Muscle layer of duodenum (tissue), 2 donors: ENCODE data around the gene PCBP3.
"Not testable (repeated sequence)": the region's sequence is repeated elsewhere in the genome, so short reads cannot be mapped to it uniquely, and the experiment has no call there.

Experiments used
- H3K27ac ChIP-seq: one replicate; pipeline ENCODE4 v1.7.0; 2013; ENCODE audit warnings: mild to moderate bottlenecking, low read length
- H3K27me3 ChIP-seq: one replicate; pipeline ENCODE4 v1.7.0; 2013; ENCODE audit warnings: low read depth, mild to moderate bottlenecking, control low read depth, low read length
- H3K36me3 ChIP-seq, 2 donors: one replicate each; pipeline ENCODE4 v1.7.0; 2013; ENCODE audit warnings: low read length in 2 of 2, control low read depth in 1 of 2, mild to moderate bottlenecking in 1 of 2; ENCODE audit not compliant: insufficient read depth in 2 of 2, control insufficient read depth in 1 of 2
- H3K4me1 ChIP-seq, 2 donors: one replicate each; pipeline ENCODE4 v1.7.0; 2013; ENCODE audit warnings: low read length in 2 of 2, mild to moderate bottlenecking in 2 of 2, control low read depth in 1 of 2, moderate library complexity in 1 of 2; ENCODE audit not compliant: insufficient read depth in 2 of 2, control insufficient read depth in 1 of 2
- H3K4me3 ChIP-seq, 2 donors: one replicate each; pipeline ENCODE4 v1.7.0; 2013; ENCODE audit warnings: low read length in 2 of 2, low read depth in 1 of 2, mild to moderate bottlenecking in 1 of 2
- H3K9me3 ChIP-seq, 2 donors: one replicate each; pipeline ENCODE4 v1.7.0; 2013; ENCODE audit warnings: low read length in 2 of 2, control low read depth in 1 of 2, mild to moderate bottlenecking in 1 of 2; ENCODE audit not compliant: control insufficient read depth in 1 of 2
- donor health status: healthy.

PCBP3 gene

GRCh38 chr21:45808663-45809062 is 165.1 kb downstream of the PCBP3 start:
- H3K27ac ChIP-seq, H3K36me3 ChIP-seq, H3K4me1 ChIP-seq, H3K4me3 ChIP-seq, H3K9me3 ChIP-seq, H3K27me3 ChIP-seq: not testable (repeated sequence)

GRCh38 chr21:45809421-45809820 is 165.9 kb downstream of the PCBP3 start:
- Histone ChIP-seq H3K4me1 (no peaks in the 10 kb centered on the region), H3K9me3 (no peaks in the 10 kb centered on the region), H3K36me3 (no peaks in the 10 kb centered on the region), H3K27me3 (no peaks in the 10 kb centered on the region), H3K4me3 (no peak overlapping the region), H3K27ac (no peak overlapping the region)

GRCh38 chr21:45811136-45811535 is 167.6 kb downstream of the PCBP3 start:
- Histone ChIP-seq H3K4me3 (no peak overlapping the region), H3K27me3 (no peaks in the 10 kb centered on the region), H3K36me3 (no peaks in the 10 kb centered on the region), H3K9me3 (no peaks in the 10 kb centered on the region), H3K4me1 (no peaks in the 10 kb centered on the region), H3K27ac (no peak overlapping the region)

GRCh38 chr21:45814210-45814940 is 170.8 kb downstream of the PCBP3 start:
- H3K27ac ChIP-seq, H3K36me3 ChIP-seq, H3K4me3 ChIP-seq, H3K4me1 ChIP-seq, H3K27me3 ChIP-seq, H3K9me3 ChIP-seq: not testable (repeated sequence)

- H3K27me3 ChIP-seq, H3K27ac ChIP-seq, H3K4me1 ChIP-seq, H3K9me3 ChIP-seq, H3K4me3 ChIP-seq, H3K36me3 ChIP-seq: not testable (repeated sequence)
Observed at GRCh38 chr21:45815781-45816180, 172.3 kb downstream of the PCBP3 start.

- Histone ChIP-seq H3K27ac (no peak overlapping the region), H3K9me3 (no peaks in the 10 kb centered on the region), H3K4me1 (peaks cover 4 to 8% of the 10 kb centered on the region in 2 donors), H3K36me3 (no peaks in the 10 kb centered on the region), H3K4me3 (no peak overlapping the region), H3K27me3 (no peaks in the 10 kb centered on the region)
Observed at GRCh38 chr21:45816794-45817193, 173.3 kb downstream of the PCBP3 start.

- peaks cover 4 to 8% of the 10 kb centered on the region in 2 donors for H3K4me1 ChIP-seq
- no peaks in the 10 kb centered on the region for H3K36me3 ChIP-seq
- H3K27ac ChIP-seq: no peak overlapping the region
- H3K9me3 ChIP-seq: no peaks in the 10 kb centered on the region
- no peaks in the 10 kb centered on the region for H3K27me3 ChIP-seq
- H3K4me3 ChIP-seq: no peak overlapping the region
Observed at GRCh38 chr21:45817345-45817744, 173.8 kb downstream of the PCBP3 start.

- no peaks in the 10 kb centered on the region for H3K36me3 ChIP-seq
- no peak overlapping the region for H3K27ac ChIP-seq
- H3K27me3 ChIP-seq: no peaks in the 10 kb centered on the region
- no peaks in the 10 kb centered on the region for H3K9me3 ChIP-seq
- peaks cover 4 to 8% of the 10 kb centered on the region in 2 donors for H3K4me1 ChIP-seq
- no peak overlapping the region for H3K4me3 ChIP-seq
Observed at GRCh38 chr21:45818276-45818903, 174.9 kb downstream of the PCBP3 start.

GRCh38 chr21:45818904-45819285 is 175.4 kb downstream of the PCBP3 start:
- Histone ChIP-seq H3K4me1 (peaks cover 4 to 8% of the 10 kb centered on the region in 2 donors), H3K9me3 (no peaks in the 10 kb centered on the region), H3K27ac (no peak overlapping the region), H3K36me3 (no peaks in the 10 kb centered on the region), H3K27me3 (no peaks in the 10 kb centered on the region), H3K4me3 (no peak overlapping the region)

- no peaks in the 10 kb centered on the region for H3K27me3 ChIP-seq
- peaks cover 4 to 8% of the 10 kb centered on the region in 2 donors for H3K4me1 ChIP-seq
- no peaks in the 10 kb centered on the region for H3K9me3 ChIP-seq
- no peaks in the 10 kb centered on the region for H3K36me3 ChIP-seq
- no peak overlapping the region for H3K4me3 ChIP-seq
- no peak overlapping the region for H3K27ac ChIP-seq
Observed at GRCh38 chr21:45819478-45820170, 176.1 kb downstream of the PCBP3 start.

- no peaks in the 10 kb centered on the region for H3K9me3 ChIP-seq
- H3K36me3 ChIP-seq: no peaks in the 10 kb centered on the region
- H3K4me1 ChIP-seq: peaks cover 4 to 8% of the 10 kb centered on the region in 2 donors
- H3K4me3 ChIP-seq: no peak overlapping the region
- no peak overlapping the region for H3K27ac ChIP-seq
- no peaks in the 10 kb centered on the region for H3K27me3 ChIP-seq
Observed at GRCh38 chr21:45820171-45821091, 176.9 kb downstream of the PCBP3 start.
